Stimulated activated naive B cell treated with anti-CD40 and anti-IgM and Interleukin-4, amounts not matched to agents 10 μg/mL and 1 μg/mL and 100 μg/mL, for 72 hours (primary cell): Measurements from ENCODE around the gene LIPE.

Experiments used
- ATAC-seq, 2 donors: fragments of 150-1000 bp; cut with Tn5 transposase; replicated peaks; 2 replicates each; pipeline ENCODE4 v1.10.0; 2021; ENCODE audit warnings: moderate library complexity in 1 of 2
- DNase-seq: peaks from one replicate; pipeline ENCODE4 v3.0.0; 2021
- H3K27ac Mint-ChIP-seq: one replicate; pipeline ENCODE4 v1.8.0; 2022; ENCODE audit warnings: mild to moderate bottlenecking, mixed read lengths
- H3K27me3 Mint-ChIP-seq, 2 donors: one replicate each; pipeline ENCODE4 v1.8.0; 2022; ENCODE audit warnings: mixed read lengths in 2 of 2
- H3K36me3 Mint-ChIP-seq, 2 donors: one replicate each; pipeline ENCODE4 v1.8.0; 2022; ENCODE audit warnings: mixed read lengths in 2 of 2, mild to moderate bottlenecking in 1 of 2
- H3K4me1 Mint-ChIP-seq, 2 donors: one replicate each; pipeline ENCODE4 v1.8.0; 2022; ENCODE audit warnings: mixed read lengths in 2 of 2, mild to moderate bottlenecking in 1 of 2
- H3K4me3 Mint-ChIP-seq, 2 donors: one replicate each; pipeline ENCODE4 v1.8.0; 2022; ENCODE audit warnings: mild to moderate bottlenecking in 2 of 2, mixed read lengths in 2 of 2, moderate library complexity in 1 of 2
- H3K9me3 Mint-ChIP-seq, 2 donors: one replicate each; pipeline ENCODE4 v1.8.0; 2022; ENCODE audit warnings: mixed read lengths in 2 of 2, mild to moderate bottlenecking in 1 of 2

The LIPE gene

DNA sequence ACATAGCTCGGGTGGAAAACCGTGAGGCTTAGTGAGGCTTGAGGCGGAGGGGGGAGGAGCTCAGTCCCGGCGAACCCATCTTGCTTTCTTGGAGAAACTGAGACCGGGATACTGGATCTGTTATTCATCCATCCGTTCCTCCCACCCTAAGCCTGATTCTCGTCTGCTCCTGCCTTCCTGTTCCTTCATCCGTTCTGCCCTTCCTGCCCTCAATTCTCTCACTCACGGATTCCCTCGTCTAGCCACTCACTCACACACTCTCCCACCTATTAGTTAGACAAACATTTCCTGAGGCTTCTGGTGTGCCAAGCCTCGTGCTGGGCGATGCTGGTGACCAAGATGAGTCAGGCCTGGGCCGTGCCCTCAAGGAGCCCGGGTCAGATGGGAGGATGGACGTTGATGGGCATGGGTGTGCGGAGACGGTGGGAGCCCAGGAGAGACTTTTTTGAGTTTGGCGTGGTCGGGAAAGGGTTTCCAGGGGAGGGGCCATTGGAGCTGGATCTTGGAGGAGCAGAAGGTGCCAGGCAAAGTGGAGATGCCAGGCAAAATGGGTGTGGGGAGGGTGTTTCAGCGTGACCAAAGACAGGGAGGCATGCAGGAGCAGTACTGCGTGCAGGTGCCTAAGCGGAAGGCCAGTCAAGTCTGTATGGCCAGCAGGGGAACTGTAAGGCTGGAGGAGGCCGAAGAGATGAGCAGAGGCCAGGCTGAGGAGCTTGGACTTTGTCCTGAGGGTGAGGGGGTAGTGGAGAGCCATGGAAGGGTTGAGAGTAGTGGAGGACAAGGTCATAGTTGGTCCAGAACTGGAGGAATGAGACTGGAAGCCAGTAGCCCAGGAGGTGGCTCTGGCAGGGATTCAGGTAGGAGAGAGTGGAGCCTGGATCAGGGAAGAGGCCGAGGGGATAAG is 29.7 kb downstream of the LIPE start:
- H3K4me1 Mint-ChIP-seq: peaks cover 44 to 47% of the 10 kb centered on the region in 2 donors
- DNase-seq (no peak), ATAC-seq (peak in 1 of 2 donors; percentile 9)
- H3K9me3 Mint-ChIP-seq: no peaks in the 10 kb centered on the region
- H3K36me3 Mint-ChIP-seq: peaks cover 6 to 11% of the 10 kb centered on the region in 2 donors
- peak overlapping the region; percentile 93 to 96 for H3K4me3 Mint-ChIP-seq
- H3K27me3 Mint-ChIP-seq: no peaks in the 10 kb centered on the region
- peak overlapping the region; percentile 97 for H3K27ac Mint-ChIP-seq

DNA sequence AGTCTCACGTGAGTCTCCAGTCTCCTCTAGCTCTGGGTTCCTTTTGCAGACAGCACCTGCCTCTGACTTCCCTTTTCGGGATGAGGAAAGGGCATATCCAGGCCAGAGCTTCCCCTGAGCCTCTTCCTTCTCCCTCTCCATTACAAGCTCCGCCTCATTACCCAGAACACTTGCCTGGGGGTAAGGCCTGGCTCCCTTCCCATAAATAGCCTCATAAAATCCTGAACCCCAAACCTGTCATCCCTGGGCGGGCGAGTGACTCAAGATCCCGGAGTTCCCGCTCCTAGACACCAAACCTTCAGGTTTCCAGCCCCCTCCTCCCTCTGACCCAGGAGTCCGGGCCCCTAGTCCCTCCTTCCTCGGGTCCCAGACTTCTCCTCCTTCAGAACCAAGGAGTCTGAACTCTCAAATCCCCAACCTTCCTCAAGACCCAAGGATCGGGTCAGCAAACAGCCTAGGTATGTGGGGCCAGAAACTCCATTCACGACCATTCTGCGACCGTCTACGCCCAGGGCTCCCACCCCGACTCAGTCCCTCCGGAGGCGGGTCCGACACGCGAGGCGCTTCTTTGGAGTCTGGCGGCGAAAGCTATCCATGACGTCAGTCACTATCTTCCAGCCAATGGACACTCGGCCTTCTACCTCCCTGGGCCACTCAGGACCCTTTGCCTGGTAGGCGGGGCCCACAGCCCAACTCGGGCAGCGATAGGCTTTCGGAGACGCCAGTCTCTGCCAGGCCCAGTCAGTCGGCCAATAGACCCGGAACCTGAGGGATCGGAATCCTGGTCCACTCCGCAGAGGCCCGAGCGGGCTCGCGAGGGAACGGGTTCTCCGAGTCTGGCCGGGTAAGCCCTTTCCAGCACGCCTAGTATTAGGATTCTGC is 30.6 kb downstream of the LIPE start:
- Mint-ChIP-seq H3K9me3 (no peaks in the 10 kb centered on the region), H3K4me3 (peak overlapping the region; percentile 93 to 96), H3K27me3 (no peaks in the 10 kb centered on the region), H3K4me1 (peaks cover 36 to 38% of the 10 kb centered on the region in 2 donors), H3K27ac (peak overlapping the region; percentile 97), H3K36me3 (peaks cover 6 to 11% of the 10 kb centered on the region in 2 donors)
- ATAC-seq (peak; percentile 95 to 96), DNase-seq (peak; percentile 100)

DNA sequence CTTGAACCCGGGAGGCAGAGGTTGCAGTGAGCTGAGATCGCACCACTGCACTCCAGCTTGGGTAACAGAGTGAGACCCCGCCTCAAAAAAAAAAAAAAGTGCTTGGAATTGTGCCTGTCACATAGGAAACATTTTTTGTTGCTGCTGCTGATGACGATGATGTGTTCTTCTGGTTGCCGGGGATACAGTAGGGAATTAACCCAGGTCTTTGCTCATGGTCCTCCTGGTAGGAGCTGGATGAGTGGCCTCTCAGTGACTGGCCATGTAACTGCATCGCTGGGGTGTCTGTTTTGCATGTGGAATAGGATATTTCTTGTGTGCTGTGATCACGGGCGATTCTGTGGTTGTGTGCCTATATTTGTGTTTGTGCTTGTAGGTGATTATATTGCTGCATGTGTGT is 32.4 kb downstream of the LIPE start:
- ATAC-seq: no peak
- Mint-ChIP-seq H3K27ac (no peak overlapping the region), H3K9me3 (no peaks in the 10 kb centered on the region), H3K36me3 (peaks cover 2 to 4% of the 10 kb centered on the region in 2 donors), H3K4me1 (peaks cover 23 to 27% of the 10 kb centered on the region in 2 donors), H3K4me3 (no peak overlapping the region), H3K27me3 (peaks cover 13 to 16% of the 10 kb centered on the region in 2 donors)
- no peak for DNase-seq

- Mint-ChIP-seq H3K4me1 (peaks cover 13 to 20% of the 10 kb centered on the region in 2 donors), H3K36me3 (no peaks in the 10 kb centered on the region), H3K4me3 (no peak overlapping the region)
These were observed 35.0 kb downstream of the LIPE start for GRCh38 chr19:42392165-42392564.

GRCh38 chr19:42389899-42390298 is 37.3 kb downstream of the LIPE start, which contains the start of gene CNFN:
Gene CNFN, minus strand, starts transcription at chr19:42390297. Its CDS starts 1,260 bp downstream, at chr19:42389037.
- no peak for ATAC-seq
- Mint-ChIP-seq H3K4me1 (peaks cover 8 to 17% of the 10 kb centered on the region in 2 donors), H3K36me3 (no peaks in the 10 kb centered on the region), H3K27me3 (peaks cover 31 to 33% of the 10 kb centered on the region in 2 donors), H3K4me3 (no peak within 1 kb of the TSS), H3K9me3 (no peaks in the 10 kb centered on the region), H3K27ac (no peak within 1 kb of the TSS)
- no peak for DNase-seq

More at GRCh38 chr19:42392165-42392564, 35.0 kb downstream of the LIPE start:
- Mint-ChIP-seq H3K27ac (no peak overlapping the region), H3K9me3 (no peaks in the 10 kb centered on the region), H3K27me3 (peaks cover 26 to 29% of the 10 kb centered on the region in 2 donors)
- no peak for DNase-seq
- no peak for ATAC-seq

DNA sequence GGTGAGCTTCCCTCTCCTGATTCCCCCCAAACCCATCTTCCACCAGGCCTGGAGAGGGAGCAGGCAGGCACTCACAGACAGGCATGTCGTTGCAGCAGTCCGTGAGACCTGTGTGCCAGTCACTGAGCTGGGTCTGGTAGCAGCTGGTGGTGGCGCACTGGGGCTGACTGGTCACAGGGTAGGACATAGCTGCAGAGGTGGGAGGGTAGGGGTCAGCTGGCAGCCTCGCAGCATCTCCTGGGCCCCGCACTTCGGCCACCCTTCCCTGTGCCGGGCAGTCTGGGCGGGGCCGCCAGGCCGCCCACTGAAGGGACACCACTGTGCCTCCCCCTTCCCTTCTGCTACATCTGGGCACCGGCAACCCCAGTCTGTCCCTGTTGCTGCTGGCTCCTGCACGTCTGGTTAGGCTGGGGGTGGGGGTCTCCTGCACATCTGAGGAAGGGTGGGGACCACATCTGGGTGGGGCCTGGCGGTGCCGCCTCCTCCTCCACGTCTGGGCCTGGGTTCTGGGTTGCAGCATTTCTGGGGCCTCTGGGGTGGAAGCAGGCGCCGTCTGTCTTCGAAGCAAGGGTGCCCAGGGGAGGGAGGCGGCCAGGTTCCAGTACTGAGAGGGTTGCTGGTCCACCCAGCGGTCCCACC is 38.2 kb downstream of the LIPE start:
- DNase-seq (no peak), ATAC-seq (no peak)
- peaks cover 8 to 17% of the 10 kb centered on the region in 2 donors for H3K4me1 Mint-ChIP-seq
- no peak overlapping the region for H3K4me3 Mint-ChIP-seq
- no peaks in the 10 kb centered on the region for H3K9me3 Mint-ChIP-seq
- H3K27me3 Mint-ChIP-seq: peaks cover 31 to 33% of the 10 kb centered on the region in 2 donors
- H3K36me3 Mint-ChIP-seq: no peaks in the 10 kb centered on the region
- no peak overlapping the region for H3K27ac Mint-ChIP-seq

- peak overlapping the region; percentile 75 to 83 for H3K4me3 Mint-ChIP-seq
- DNase-seq (peak; percentile 65), ATAC-seq (peak; percentile 96 to 97)
- no peaks in the 10 kb centered on the region for H3K9me3 Mint-ChIP-seq
- H3K4me1 Mint-ChIP-seq: peaks cover 8 to 17% of the 10 kb centered on the region in 2 donors
- peak overlapping the region; percentile 63 for H3K27ac Mint-ChIP-seq
- H3K36me3 Mint-ChIP-seq: no peaks in the 10 kb centered on the region
- peaks cover 39 to 42% of the 10 kb centered on the region in 2 donors for H3K27me3 Mint-ChIP-seq
These were observed 40.0 kb downstream of the LIPE start for GRCh38 chr19:42386974-42387707.

DNA sequence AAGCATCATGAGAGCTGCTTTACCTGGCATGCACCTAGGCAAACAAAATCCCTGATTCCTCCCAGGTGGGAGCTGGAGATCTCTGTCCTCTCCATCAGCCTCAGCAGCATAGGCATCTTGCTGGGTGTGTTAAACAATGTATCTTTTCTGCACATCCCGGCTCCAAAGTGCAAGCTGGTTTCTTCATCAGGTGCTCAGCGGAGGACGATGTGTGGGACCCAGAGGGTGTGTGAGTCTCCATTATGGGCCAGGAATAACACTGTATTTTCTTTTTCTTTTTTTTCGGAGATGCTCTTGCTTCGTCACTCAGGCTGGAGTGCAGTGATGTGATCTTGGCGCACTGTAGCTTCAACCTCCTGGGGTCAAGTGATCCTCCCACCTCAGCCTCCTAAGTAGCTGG is 47.0 kb downstream of the LIPE start:
- H3K4me3 Mint-ChIP-seq: no peak overlapping the region
- peaks cover 2 to 5% of the 10 kb centered on the region in 2 donors for H3K4me1 Mint-ChIP-seq
- no peak for ATAC-seq
- DNase-seq: no peak
- H3K9me3 Mint-ChIP-seq: no peaks in the 10 kb centered on the region
- peaks cover 8 to 9% of the 10 kb centered on the region in 2 donors for H3K27me3 Mint-ChIP-seq
- H3K27ac Mint-ChIP-seq: no peak overlapping the region
- peaks cover 2 to 13% of the 10 kb centered on the region in 2 donors for H3K36me3 Mint-ChIP-seq

DNA sequence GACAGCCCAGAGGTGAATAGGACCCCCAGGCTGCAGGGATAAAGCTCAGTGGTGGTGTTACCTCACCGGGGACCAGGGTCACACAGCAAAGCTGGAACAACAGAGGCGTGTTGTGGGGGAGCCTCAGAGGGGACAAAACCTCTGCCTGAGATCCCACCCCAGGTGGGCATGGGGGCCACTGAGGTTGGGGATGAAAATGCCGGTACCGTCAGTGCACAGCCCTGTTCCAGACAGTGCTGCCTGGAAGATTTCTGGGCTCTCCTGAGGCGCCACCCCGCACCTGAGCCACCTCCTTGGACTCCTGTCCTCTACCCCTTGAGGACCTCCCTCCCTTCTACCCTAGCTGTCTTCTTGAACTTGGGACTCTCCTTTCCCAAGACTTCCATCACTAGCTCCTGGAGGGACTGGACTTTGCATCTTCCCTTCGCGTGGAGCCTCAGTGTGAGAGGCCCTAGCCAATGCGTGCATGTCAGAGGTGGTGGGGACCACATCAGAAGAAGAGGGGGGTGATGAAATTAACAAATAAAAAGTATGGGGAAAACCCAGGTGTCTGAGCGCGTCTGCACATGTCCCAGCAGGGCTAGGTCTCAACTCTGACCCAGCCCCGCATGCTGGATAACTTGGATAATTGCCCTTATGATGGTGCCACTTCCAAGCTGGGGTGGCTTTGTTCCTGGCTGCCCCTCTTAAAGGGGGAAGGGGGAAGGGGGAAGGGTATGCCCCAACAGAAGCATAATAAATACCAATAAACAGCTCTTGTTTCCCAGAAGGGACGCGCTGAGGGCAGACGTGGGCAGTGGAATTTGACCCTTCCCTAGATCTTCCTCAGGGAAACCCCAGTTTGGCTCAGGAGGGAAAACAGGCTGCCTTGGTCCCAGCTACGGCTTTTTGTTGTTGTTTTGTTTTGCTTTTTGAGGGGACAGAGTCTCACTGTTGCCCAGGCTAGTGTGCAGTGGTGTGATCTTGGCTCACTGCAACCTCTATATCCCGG is 48.7 kb downstream of the LIPE start:
- DNase-seq (no peak), ATAC-seq (peak in 1 of 2 donors; percentile 5)
- Mint-ChIP-seq H3K9me3 (no peaks in the 10 kb centered on the region), H3K4me3 (no peak overlapping the region), H3K36me3 (peaks cover 11 to 22% of the 10 kb centered on the region in 2 donors), H3K27me3 (peaks cover 8 to 9% of the 10 kb centered on the region in 2 donors), H3K27ac (no peak overlapping the region), H3K4me1 (peaks cover 2 to 5% of the 10 kb centered on the region in 2 donors)

- Mint-ChIP-seq H3K27ac (no peak overlapping the region), H3K9me3 (no peaks in the 10 kb centered on the region), H3K27me3 (no peaks in the 10 kb centered on the region), H3K4me3 (no peak overlapping the region), H3K36me3 (peaks cover 11 to 22% of the 10 kb centered on the region in 2 donors), H3K4me1 (peaks cover 8 to 22% of the 10 kb centered on the region in 2 donors)
- DNase-seq (no peak), ATAC-seq (no peak)
These were observed 51.0 kb downstream of the LIPE start for GRCh38 chr19:42376177-42376555.

DNA sequence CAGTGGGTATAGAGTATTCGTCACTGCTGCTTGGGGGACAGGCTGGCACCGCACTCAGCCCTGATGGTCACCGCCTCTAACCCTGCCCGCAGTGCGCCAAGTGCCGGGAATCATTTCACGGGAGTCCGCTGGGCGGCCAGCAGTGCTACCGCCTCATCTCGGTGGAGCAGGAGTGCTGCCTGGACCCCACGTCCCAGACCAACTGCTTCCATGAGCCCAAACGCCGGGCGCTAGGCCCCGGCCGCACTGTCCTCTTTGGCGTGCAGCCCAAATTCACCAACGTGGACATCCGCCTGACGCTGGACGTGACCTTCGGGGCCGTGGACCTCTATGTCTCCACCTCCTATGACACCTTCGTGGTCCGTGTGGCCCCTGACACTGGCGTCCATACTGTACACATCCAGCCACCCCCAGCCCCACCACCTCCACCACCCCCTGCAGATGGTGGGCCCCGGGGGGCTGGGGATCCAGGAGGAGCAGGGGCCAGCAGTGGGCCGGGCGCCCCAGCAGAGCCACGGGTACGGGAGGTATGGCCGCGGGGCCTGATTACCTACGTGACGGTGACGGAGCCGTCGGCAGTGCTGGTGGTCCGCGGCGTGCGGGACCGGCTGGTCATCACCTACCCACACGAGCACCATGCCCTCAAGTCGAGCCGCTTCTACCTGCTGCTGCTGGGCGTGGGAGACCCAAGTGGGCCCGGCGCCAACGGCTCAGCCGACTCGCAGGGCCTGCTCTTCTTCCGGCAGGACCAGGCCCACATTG is 51.6 kb downstream of the LIPE start:
- ATAC-seq: no peak
- Mint-ChIP-seq H3K27me3 (no peaks in the 10 kb centered on the region), H3K36me3 (peaks cover 11 to 23% of the 10 kb centered on the region in 2 donors), H3K9me3 (no peaks in the 10 kb centered on the region), H3K27ac (no peak overlapping the region), H3K4me3 (no peak overlapping the region), H3K4me1 (peaks cover 9 to 24% of the 10 kb centered on the region in 2 donors)
- no peak for DNase-seq

GRCh38 chr19:42374826-42375376 is 52.3 kb downstream of the LIPE start:
- H3K4me3 Mint-ChIP-seq: no peak overlapping the region
- no peaks in the 10 kb centered on the region for H3K27me3 Mint-ChIP-seq
- H3K9me3 Mint-ChIP-seq: no peaks in the 10 kb centered on the region
- peaks cover 15 to 31% of the 10 kb centered on the region in 2 donors for H3K4me1 Mint-ChIP-seq
- H3K36me3 Mint-ChIP-seq: peaks cover 12 to 29% of the 10 kb centered on the region in 2 donors
- no peak for DNase-seq
- ATAC-seq: no peak
- no peak overlapping the region for H3K27ac Mint-ChIP-seq
